Measurements from ENCODE around the gene DBX1.

The DBX1 gene

DNA sequence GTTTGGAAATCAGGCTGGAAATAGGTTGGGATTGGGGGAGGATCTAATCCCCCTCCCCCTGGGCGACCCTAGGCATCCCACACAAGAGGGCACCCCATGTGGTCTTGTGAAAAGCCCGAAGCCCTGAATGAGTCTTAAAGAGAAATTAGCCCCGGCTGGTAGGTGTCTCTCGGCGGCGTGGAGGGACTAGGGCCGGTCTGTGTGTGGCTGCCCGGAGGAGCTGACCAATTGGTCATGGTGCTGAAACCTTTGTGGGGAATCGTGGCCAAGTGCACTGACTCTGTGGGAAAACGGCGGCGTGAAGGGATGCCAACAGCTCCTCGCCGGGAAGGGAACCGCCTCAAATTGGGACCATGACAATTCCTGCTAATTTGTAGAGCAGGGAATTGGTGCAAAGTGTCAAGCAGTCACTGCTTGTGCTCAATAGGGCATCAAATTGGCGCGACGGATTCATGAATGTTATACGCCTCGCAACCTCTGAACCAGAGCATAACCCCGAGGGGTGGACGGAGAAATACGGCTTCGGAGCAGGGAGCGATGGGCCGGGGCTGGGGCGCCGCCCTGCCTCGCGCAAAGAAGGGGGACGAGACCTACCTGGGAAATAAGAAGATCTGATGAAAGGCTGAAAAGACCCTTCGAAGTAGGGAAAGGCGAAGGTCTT, 1.5 kb downstream of the DBX1 start:
- peak overlapping the region; percentile 24; the same call in 1 of the 2 replicates for H3K4me3 ChIP-seq (ENCODE audit: low read length)

DNA sequence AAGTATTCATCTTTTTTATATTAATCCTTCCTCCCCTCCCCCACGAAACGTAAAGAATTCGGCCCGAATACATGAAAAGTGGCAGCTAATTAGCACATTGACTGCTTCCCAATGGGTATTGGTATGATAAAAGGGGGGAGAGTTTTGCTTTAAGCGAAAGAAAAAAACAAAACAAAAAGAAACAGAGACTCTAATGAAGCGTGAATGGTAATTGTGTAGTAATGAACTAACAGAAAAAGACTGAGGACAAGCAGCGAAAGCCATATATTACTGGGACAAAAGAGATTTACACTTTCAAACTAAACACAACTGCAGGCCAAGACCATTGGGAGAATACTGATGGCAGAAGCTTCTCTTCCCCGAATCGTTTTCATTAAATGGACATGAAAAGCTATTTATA, 2.5 kb downstream of the DBX1 start:
- Histone ChIP-seq H3K27me3 (ENCODE audit: insufficient read depth, low read length) (peaks cover 100% of the 10 kb centered on the region), H3K4me1 (ENCODE audit: insufficient read depth, low read length) (peaks cover 44% of the 10 kb centered on the region), H3K36me3 (ENCODE audit: insufficient read depth, low read depth, low read length) (no peaks in the 10 kb centered on the region), H3K9ac (ENCODE audit: low read depth, low read length) (no peak overlapping the region), H3K27ac (ENCODE audit: low read length) (no peak overlapping the region), H3K4me3 (ENCODE audit: low read length) (peak overlapping the region; percentile 77), H3K9me3 (ENCODE audit: insufficient read depth, low read depth, low read length) (no peaks in the 10 kb centered on the region; the same call in 1 of the 2 replicates)

More for the DNA sequence above, 1.5 kb downstream of the DBX1 start:
- H3K36me3 ChIP-seq (ENCODE audit: insufficient read depth, low read depth, low read length), result no peaks in the 10 kb centered on the region
- peaks cover 100% of the 10 kb centered on the region for H3K27me3 ChIP-seq (ENCODE audit: insufficient read depth, low read length)
- H3K9me3 ChIP-seq (ENCODE audit: insufficient read depth, low read depth, low read length), result no peaks in the 10 kb centered on the region; the same call in 1 of the 2 replicates
- no peak overlapping the region for H3K27ac ChIP-seq (ENCODE audit: low read length)
- peaks cover 43% of the 10 kb centered on the region for H3K4me1 ChIP-seq (ENCODE audit: insufficient read depth, low read length)
- no peak overlapping the region for H3K9ac ChIP-seq (ENCODE audit: low read depth, low read length)

DNA sequence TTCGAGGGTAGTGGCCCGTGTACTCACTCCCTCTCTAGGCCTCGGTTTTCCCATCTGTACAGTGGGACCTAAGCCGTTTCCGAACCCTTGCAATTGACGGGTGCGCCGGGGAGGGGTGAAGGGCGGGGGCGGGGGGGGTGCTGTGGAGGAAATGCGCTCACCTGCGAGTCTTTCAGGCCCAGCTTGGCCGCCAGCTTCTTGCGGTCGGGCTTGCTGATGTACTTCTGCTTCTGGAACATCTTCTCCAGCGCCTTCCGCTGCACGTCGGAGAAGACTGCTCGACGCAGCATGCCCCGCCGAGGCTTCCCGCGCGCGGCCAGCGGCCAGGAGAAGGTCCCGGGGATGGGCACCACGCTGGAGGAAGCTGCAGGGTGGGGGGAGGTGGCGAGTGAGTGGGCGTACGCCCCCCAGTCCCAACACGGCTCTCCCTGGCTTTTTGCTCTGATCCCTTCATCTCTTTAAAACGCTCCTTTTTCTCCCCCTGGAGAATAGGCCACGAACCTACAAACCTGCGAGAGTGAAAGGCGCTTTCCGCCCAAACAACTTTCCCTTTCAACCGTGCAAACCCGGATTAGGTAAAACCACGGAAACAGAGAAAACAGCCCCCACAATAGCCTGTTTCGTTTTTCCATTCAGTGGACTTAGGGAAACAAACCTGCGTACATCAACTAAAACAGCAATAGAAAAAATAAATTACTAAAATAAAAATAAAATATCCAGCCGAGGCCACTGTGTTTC, 3.2 kb downstream of the DBX1 start:
- H3K27me3 ChIP-seq (ENCODE audit: insufficient read depth, low read length), result peaks cover 96% of the 10 kb centered on the region
- H3K27ac ChIP-seq (ENCODE audit: low read length), result no peak overlapping the region
- H3K36me3 ChIP-seq (ENCODE audit: insufficient read depth, low read depth, low read length), result no peaks in the 10 kb centered on the region
- no peaks in the 10 kb centered on the region; the same call in 1 of the 2 replicates for H3K9me3 ChIP-seq (ENCODE audit: insufficient read depth, low read depth, low read length)
- H3K4me1 ChIP-seq (ENCODE audit: insufficient read depth, low read length), result peaks cover 41% of the 10 kb centered on the region
- no peak overlapping the region for H3K9ac ChIP-seq (ENCODE audit: low read depth, low read length)
- H3K4me3 ChIP-seq (ENCODE audit: low read length), result peak overlapping the region; percentile 77; the same call in 1 of the 2 replicates

DNA sequence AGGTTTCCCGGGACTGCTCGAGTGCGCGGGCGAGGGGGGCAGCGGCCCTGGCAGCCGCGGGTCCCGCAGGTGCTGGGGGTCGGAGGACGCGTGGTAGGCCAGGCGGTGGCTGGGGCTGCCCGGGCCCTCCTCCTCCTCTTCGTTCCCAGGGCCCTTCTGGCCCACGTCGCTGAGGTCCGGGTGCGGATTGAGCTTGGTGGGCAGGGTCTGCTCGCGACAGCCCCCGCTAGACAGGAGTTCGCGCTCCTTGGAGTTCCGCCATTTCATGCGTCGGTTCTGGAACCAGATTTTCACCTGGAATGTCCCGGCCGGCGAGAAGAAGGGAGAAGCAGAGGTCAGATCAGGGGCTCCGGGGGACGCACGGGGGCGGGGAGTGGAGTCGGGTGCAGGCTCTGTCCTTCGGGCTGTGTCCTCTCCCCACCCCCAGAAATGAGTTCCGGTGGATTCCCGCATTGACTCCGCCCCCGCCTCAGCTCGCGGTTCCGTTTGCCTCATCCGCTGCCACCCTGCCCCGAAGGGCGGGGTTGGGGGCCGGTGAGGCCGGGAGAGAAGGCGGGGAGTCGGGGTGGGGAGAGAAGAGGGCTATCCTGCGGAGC, 3.9 kb downstream of the DBX1 start:
- H3K9me3 ChIP-seq (ENCODE audit: insufficient read depth, low read depth, low read length), result no peaks in the 10 kb centered on the region
- peaks cover 36% of the 10 kb centered on the region for H3K4me1 ChIP-seq (ENCODE audit: insufficient read depth, low read length)
- peak overlapping the region; percentile 41; the same call in 1 of the 2 replicates for H3K9ac ChIP-seq (ENCODE audit: low read depth, low read length)
- H3K27me3 ChIP-seq (ENCODE audit: insufficient read depth, low read length), result peaks cover 89% of the 10 kb centered on the region
- no peaks in the 10 kb centered on the region for H3K36me3 ChIP-seq (ENCODE audit: insufficient read depth, low read depth, low read length)
- H3K4me3 ChIP-seq (ENCODE audit: low read length), result peak overlapping the region; percentile 77
- no peak overlapping the region for H3K27ac ChIP-seq (ENCODE audit: low read length)

DNA sequence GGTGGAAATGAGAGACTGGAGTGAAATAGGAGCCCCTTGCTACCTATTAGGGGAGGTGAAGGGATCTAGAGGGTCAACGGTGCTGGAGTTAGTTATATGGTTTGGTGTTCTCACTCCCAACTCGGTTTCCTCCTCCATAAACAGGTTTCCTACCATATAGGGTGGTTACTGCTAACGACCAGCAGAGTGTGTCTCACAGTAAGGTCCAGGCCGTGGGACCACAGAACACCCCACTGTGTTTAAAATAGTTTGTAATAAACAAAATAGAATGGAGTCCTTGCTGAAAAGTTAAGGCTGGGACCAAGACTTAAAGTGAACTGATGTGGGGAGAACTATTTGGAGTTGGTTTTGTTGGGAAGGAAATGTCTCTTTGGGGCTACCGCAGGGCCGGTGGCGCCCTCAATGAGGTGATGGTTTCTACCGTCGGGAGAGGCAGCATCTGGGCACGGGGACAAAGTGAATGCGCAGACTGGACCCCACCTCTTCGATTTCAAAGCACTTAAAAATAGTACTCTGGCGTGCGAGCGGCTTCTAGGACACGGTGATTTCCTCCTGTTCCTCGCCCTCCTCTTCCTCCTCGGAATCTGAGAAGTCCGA, 4.5 kb downstream of the DBX1 start:
- H3K9me3 ChIP-seq (ENCODE audit: insufficient read depth, low read depth, low read length), result no peaks in the 10 kb centered on the region
- peak overlapping the region; percentile 77 for H3K4me3 ChIP-seq (ENCODE audit: low read length)
- peaks cover 83% of the 10 kb centered on the region for H3K27me3 ChIP-seq (ENCODE audit: insufficient read depth, low read length)
- H3K36me3 ChIP-seq (ENCODE audit: insufficient read depth, low read depth, low read length), result no peaks in the 10 kb centered on the region
- peaks cover 33% of the 10 kb centered on the region for H3K4me1 ChIP-seq (ENCODE audit: insufficient read depth, low read length)
- peak overlapping the region; percentile 41; the same call in 1 of the 2 replicates for H3K9ac ChIP-seq (ENCODE audit: low read depth, low read length)
- no peak overlapping the region for H3K27ac ChIP-seq (ENCODE audit: low read length)

DNA sequence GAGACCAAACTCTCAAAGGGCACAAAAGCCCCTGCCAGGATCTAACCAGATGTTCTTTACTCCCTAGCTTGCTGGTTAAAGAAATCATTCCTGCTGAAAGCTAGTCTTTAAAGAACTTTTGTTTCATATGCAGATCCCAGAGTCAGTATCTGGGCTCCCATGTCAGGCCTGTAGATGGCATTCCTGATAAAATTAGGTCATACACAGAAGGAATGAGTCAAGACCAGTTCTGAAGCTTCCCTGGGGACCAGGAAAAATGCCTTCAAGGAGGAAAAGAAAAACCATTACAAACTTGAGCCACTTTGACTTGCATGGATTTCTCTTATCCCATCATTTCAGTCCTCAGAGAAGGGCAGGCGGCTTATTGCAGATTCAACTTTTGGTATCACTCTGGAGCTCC, 5.9 kb downstream of the DBX1 start:
- H3K9ac ChIP-seq (ENCODE audit: low read depth, low read length), result no peak overlapping the region
- no peak overlapping the region for H3K4me3 ChIP-seq (ENCODE audit: low read length)
- H3K4me1 ChIP-seq (ENCODE audit: insufficient read depth, low read length), result peaks cover 27% of the 10 kb centered on the region
- no peaks in the 10 kb centered on the region for H3K9me3 ChIP-seq (ENCODE audit: insufficient read depth, low read depth, low read length)
- no peaks in the 10 kb centered on the region for H3K36me3 ChIP-seq (ENCODE audit: insufficient read depth, low read depth, low read length)
- peaks cover 69% of the 10 kb centered on the region for H3K27me3 ChIP-seq (ENCODE audit: insufficient read depth, low read length)
- no peak overlapping the region for H3K27ac ChIP-seq (ENCODE audit: low read length)

DNA sequence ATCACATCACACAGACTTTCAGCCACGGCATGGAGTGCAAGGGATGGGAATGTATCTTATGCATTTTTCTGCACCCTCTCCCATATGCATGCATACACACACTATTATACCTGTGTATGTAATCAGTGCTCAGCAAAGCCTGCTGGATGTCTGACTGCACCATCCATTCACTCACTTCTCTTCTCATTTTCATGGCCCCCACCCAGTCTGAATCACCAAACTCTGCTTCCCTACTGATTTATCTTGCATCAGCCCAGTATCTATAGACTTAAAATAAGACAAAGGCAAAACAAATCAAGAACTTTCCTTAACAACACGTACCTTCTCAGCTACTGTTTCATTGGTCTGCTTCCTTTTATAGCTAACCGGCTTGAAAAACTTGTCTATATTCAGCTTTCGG, 21.6 kb downstream of the DBX1 start:
- 0 out of 2 replicates have a peak, but pooled peaks cover 3% of the 10 kb centered on the region for H3K9me3 ChIP-seq (ENCODE audit: insufficient read depth, low read depth, low read length)
- peaks cover 23% of the 10 kb centered on the region for H3K27me3 ChIP-seq (ENCODE audit: insufficient read depth, low read length)
- no peak overlapping the region for H3K4me3 ChIP-seq (ENCODE audit: low read length)
- no peaks in the 10 kb centered on the region for H3K36me3 ChIP-seq (ENCODE audit: insufficient read depth, low read depth, low read length)
- H3K9ac ChIP-seq (ENCODE audit: low read depth, low read length), result no peak overlapping the region
- no peak overlapping the region for H3K27ac ChIP-seq (ENCODE audit: low read length)
- H3K4me1 ChIP-seq (ENCODE audit: insufficient read depth, low read length), result 0 out of 2 replicates have a peak, but pooled peaks cover 5% of the 10 kb centered on the region

DNA sequence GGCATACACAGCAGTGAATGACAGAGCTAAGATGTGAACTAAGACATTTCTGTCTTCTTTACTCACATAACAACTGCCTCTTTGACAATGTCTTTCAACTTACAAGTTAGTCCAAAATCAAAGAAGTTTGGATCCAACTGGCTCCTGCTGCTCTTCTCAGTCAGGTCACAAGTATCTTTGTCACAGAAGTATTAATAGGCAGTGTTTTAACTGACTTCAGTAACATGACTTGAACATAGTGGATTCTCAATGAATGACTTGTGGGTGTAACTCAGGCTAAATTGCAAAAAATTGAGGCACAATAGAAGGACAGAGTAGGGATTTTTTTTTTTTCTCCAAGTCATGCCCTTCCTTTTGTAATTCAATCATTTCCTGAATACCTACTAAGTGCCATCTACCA, 22.6 kb downstream of the DBX1 start:
- no peak overlapping the region for H3K27ac ChIP-seq (ENCODE audit: low read length)
- peaks cover 27% of the 10 kb centered on the region for H3K27me3 ChIP-seq (ENCODE audit: insufficient read depth, low read length)
- 0 out of 2 replicates have a peak, but pooled peaks cover 3% of the 10 kb centered on the region for H3K9me3 ChIP-seq (ENCODE audit: insufficient read depth, low read depth, low read length)
- no peak overlapping the region for H3K4me3 ChIP-seq (ENCODE audit: low read length)
- no peaks in the 10 kb centered on the region for H3K4me1 ChIP-seq (ENCODE audit: insufficient read depth, low read length)
- no peak overlapping the region for H3K9ac ChIP-seq (ENCODE audit: low read depth, low read length)
- H3K36me3 ChIP-seq (ENCODE audit: insufficient read depth, low read depth, low read length), result no peaks in the 10 kb centered on the region

DNA sequence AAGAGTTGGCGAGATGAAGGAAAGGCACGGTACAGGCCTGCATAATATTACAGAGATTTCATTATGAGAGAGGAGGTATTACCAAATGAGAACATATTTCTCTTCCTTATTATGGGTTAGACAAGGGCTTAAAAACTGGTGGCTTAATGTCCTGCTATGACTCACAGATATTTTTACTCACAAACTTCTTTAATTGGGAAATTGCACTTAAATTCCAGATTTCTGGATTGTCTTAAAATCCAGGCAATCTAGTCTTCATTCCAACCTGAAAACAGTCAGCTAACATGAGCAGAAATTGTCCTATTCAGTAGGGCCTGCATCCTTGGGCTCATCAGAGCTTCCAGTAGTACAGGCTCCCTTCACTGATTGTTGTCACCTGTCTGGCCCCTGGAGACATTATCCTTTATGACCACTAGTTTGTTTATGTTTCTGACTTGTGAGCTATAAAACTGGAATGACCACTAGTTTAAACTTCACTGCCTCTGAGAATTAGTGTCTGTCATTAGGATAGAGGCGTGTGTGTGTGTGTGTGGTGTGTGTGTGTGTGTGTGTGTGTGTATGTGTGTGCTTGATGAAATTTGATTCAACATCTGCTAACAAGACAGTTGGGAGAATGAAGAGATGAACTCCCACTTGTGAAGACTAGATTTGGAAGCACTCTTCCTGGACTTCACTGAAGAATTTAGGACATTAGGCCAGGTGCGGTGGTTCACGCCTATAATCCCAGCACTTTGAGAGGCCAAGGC, 25.1 kb downstream of the DBX1 start:
- no peak overlapping the region for H3K4me3 ChIP-seq (ENCODE audit: low read length)
- no peaks in the 10 kb centered on the region for H3K9me3 ChIP-seq (ENCODE audit: insufficient read depth, low read depth, low read length)

DNA sequence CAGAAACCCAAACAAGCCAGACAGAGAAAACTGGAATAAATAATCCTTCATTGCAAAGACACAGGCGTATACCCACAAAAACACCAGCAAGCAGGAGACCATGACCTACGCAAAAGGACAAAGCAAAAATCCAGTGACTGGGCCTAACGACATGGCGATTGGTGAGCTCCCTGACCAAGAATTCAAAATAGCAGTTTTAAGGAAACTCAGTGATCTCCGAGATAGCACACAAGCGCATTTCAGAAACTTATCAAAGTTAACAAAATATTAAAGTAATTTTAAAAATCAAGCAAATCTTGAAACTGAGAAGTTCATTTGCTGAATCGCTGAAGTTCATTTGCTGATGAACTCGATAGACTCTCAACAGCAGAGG, 27.6 kb downstream of the DBX1 start:
- H3K27me3 ChIP-seq (ENCODE audit: insufficient read depth, low read length), result peaks cover 29% of the 10 kb centered on the region
- H3K27ac ChIP-seq (ENCODE audit: low read length), result no peak overlapping the region
- no peaks in the 10 kb centered on the region for H3K4me1 ChIP-seq (ENCODE audit: insufficient read depth, low read length)
- H3K36me3 ChIP-seq (ENCODE audit: insufficient read depth, low read depth, low read length), result no peaks in the 10 kb centered on the region
- no peak overlapping the region for H3K9ac ChIP-seq (ENCODE audit: low read depth, low read length)
- H3K4me3 ChIP-seq (ENCODE audit: low read length), result no peak overlapping the region; the same call in 1 of the 2 replicates
- H3K9me3 ChIP-seq (ENCODE audit: insufficient read depth, low read depth, low read length), result no peaks in the 10 kb centered on the region

More for the DNA sequence above, 25.1 kb downstream of the DBX1 start:
- no peak overlapping the region for H3K27ac ChIP-seq (ENCODE audit: low read length)
- no peak overlapping the region for H3K9ac ChIP-seq (ENCODE audit: low read depth, low read length)
- peaks cover 43% of the 10 kb centered on the region for H3K27me3 ChIP-seq (ENCODE audit: insufficient read depth, low read length)
- no peaks in the 10 kb centered on the region for H3K36me3 ChIP-seq (ENCODE audit: insufficient read depth, low read depth, low read length)
- no peaks in the 10 kb centered on the region for H3K4me1 ChIP-seq (ENCODE audit: insufficient read depth, low read length)

Measured in iPS-20b (cell line).